HepG2 (cell line): Measurements from ENCODE around the gene UBQLN4.
A peak's percentile ranks its signal among the peaks of the same experiment; 100 is the strongest.

Experiments used
- FOSL2 ChIP-seq: sonication (generic); formaldehyde crosslinking; IDR thresholded peaks from 2 replicates; pipeline ENCODE4 v1.4.0; 2020; ENCODE audit warnings: missing genetic modification reagents
- KDM1A ChIP-seq: IDR thresholded peaks from 2 replicates; pipeline ENCODE4 v1.6.1; 2016; ENCODE audit warnings: missing compliant biosample characterization
- POLR2AphosphoS5 ChIP-seq: IDR thresholded peaks from 2 replicates; pipeline ENCODE4 v1.6.1; 2012; ENCODE audit warnings: low read depth, low read length
- RAD51 ChIP-seq: fragments of 450-650 bp; IDR thresholded peaks from 2 replicates; pipeline ENCODE4 v1.6.1; 2016; ENCODE audit warnings: borderline replicate concordance
- SIX1 ChIP-seq: sonication (generic); formaldehyde crosslinking; IDR thresholded peaks from 2 replicates; pipeline ENCODE4 v1.4.0; 2020; ENCODE audit warnings: missing genetic modification reagents, borderline replicate concordance
- TCF7 ChIP-seq: sonication (generic); IDR thresholded peaks from 2 replicates; pipeline ENCODE4 v1.6.1; 2016; ENCODE audit warnings: antibody characterized with exemption, low read depth
- ZNF263 ChIP-seq: sonication (generic); formaldehyde crosslinking; IDR thresholded peaks from 2 replicates; pipeline ENCODE4 v1.4.0; 2020; ENCODE audit warnings: missing genetic modification reagents
- ZNF530 ChIP-seq: sonication (generic); formaldehyde crosslinking; IDR thresholded peaks from 2 replicates; pipeline ENCODE4 v1.5.0; 2020; ENCODE audit warnings: low read depth, mild to moderate bottlenecking, missing genetic modification reagents
- TF ChIP-seq, protein P1 (sequence below): sonication (generic); formaldehyde crosslinking; IDR thresholded peaks from 2 replicates; pipeline ENCODE4 v1.5.0; 2020; ENCODE audit warnings: missing genetic modification reagents
- TF ChIP-seq, protein P2 (sequence below): sonication (generic); formaldehyde crosslinking; IDR thresholded peaks from 2 replicates; pipeline ENCODE4 v1.9.0; 2021; ENCODE audit warnings: missing genetic modification reagents, borderline replicate concordance
- TF ChIP-seq, protein P3 (sequence below): sonication (generic); formaldehyde crosslinking; IDR thresholded peaks from 2 replicates; pipeline ENCODE4 v1.5.0; 2020; ENCODE audit warnings: missing genetic modification reagents

- TF ChIP-seq ZNF530 (no peak), ZNF263 (CRISPR knock-in tag) (no peak), KDM1A (CRISPR knock-in tag) (0 out of 2 replicates have a peak, but pooled peaks have one; percentile 50), RAD51 (no peak), TCF7 (no peak), FOSL2 (CRISPR knock-in tag) (peak; percentile 91), POLR2AphosphoS5 (no peak), SIX1 (CRISPR knock-in tag) (no peak)
- TF ChIP-seq, protein P1, sequence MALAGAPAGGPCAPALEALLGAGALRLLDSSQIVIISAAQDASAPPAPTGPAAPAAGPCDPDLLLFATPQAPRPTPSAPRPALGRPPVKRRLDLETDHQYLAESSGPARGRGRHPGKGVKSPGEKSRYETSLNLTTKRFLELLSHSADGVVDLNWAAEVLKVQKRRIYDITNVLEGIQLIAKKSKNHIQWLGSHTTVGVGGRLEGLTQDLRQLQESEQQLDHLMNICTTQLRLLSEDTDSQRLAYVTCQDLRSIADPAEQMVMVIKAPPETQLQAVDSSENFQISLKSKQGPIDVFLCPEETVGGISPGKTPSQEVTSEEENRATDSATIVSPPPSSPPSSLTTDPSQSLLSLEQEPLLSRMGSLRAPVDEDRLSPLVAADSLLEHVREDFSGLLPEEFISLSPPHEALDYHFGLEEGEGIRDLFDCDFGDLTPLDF = no peak
- TF ChIP-seq, protein P2, sequence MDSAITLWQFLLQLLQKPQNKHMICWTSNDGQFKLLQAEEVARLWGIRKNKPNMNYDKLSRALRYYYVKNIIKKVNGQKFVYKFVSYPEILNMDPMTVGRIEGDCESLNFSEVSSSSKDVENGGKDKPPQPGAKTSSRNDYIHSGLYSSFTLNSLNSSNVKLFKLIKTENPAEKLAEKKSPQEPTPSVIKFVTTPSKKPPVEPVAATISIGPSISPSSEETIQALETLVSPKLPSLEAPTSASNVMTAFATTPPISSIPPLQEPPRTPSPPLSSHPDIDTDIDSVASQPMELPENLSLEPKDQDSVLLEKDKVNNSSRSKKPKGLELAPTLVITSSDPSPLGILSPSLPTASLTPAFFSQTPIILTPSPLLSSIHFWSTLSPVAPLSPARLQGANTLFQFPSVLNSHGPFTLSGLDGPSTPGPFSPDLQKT = no peak
- TF ChIP-seq, protein P3, sequence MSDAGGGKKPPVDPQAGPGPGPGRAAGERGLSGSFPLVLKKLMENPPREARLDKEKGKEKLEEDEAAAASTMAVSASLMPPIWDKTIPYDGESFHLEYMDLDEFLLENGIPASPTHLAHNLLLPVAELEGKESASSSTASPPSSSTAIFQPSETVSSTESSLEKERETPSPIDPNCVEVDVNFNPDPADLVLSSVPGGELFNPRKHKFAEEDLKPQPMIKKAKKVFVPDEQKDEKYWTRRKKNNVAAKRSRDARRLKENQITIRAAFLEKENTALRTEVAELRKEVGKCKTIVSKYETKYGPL (CRISPR knock-in tag) = no peak
Measured at GRCh38 chr1:156096640-156097391, 43.2 kb upstream of the UBQLN4 start.
